HCT116 (cell line): Measurements from ENCODE around the gene MBTD1. TPM values are rescaled to one million over a fixed set of nuclear protein-coding genes. Genes with fewer than 3 reads are reported as not detected.

Experiments used
- ATAC-seq: fragments of 200-7000 bp; cut with Tn5 transposase; 2 replicates; pipeline ENCODE4 v1.9.1; 2020; ENCODE audit warnings: mild to moderate bottlenecking, moderate library complexity
- BruUV-seq: library from RNA; stranded (reverse); fragments of 400-500 nt; replicated peaks from 2 replicates; lab custom pipeline; 2021; lab: Mats Ljungman, UMichigan
- CTCF ChIA-PET: fragments of 300-600 bp; sonication (Branson Sonifier 250); formaldehyde crosslinking; loops from one replicate; lab custom pipeline; 2021; ENCODE audit warnings: antibody characterized with exemption; lab: Charles Lee
- POLR2A ChIA-PET: fragments of 300-600, 350-600 bp; sonication (Branson Sonifier 250); formaldehyde crosslinking; loops from one replicate; lab custom pipeline; 2021; ENCODE audit warnings: antibody characterized with exemption; lab: Charles Lee
- RAD21 ChIA-PET, 2 experiments: fragments of 300-600 bp; sonication (Branson Sonifier 250); formaldehyde crosslinking; loops; one replicate each; lab custom pipeline; 2023; ENCODE audit warnings: low total read pairs in 2 of 2; ENCODE audit not compliant: uncharacterized antibody in 2 of 2, unreplicated experiment in 2 of 2, low non-redundant PET in 1 of 2; lab: Charles Lee
- DNase-seq: peaks from one replicate; pipeline ENCODE4 v3.0.0-alpha.2; 2010; ENCODE audit warnings: low read depth, low spot score
- H2AFZ ChIP-seq: fragments of 200-600 bp; shearing (Covaris generic), sonication (generic); 2 replicates; pipeline ENCODE4 v1.6.1; 2017; ENCODE audit warnings: low read depth, mixed run types, mixed read lengths, antibody characterized with exemption, low read length; ENCODE audit not compliant: poor library complexity, severe bottlenecking
- H3K27ac ChIP-seq: 2 replicates; pipeline ENCODE4 v1.5.1; 2012; ENCODE audit warnings: low read depth, low read length
- H3K27me3 ChIP-seq: fragments of 200-600 bp; sonication (generic); 2 replicates; pipeline ENCODE4 v1.6.1; 2016; ENCODE audit warnings: mixed run types, low read length, mixed read lengths; ENCODE audit not compliant: insufficient read depth
- H3K36me3 ChIP-seq, 2 experiments: fragments of 200-500 bp in 1 of 2; fragments of 200-600 bp in 1 of 2; sonication (Bioruptor generic) in 1 of 2; sonication (generic) in 1 of 2; 2 replicates each; pipeline versions ENCODE4 v1.5.1 to v1.6.1; 2014 to 2016; ENCODE audit warnings: low read length in 2 of 2, inconsistent platforms in 1 of 2, mixed read lengths in 1 of 2, mixed run types in 1 of 2; ENCODE audit not compliant: insufficient read depth in 2 of 2, control insufficient read depth in 1 of 2
- H3K4me1 ChIP-seq, 2 experiments: fragments of 200-600 bp in 1 of 2; sonication (generic) in 1 of 2; 2 replicates each; pipeline versions ENCODE4 v1.5.1 to v1.6.1; 2012 to 2017; ENCODE audit warnings: low read length in 2 of 2, inconsistent platforms in 1 of 2, mild to moderate bottlenecking in 1 of 2, mixed read lengths in 1 of 2, mixed run types in 1 of 2, moderate library complexity in 1 of 2; ENCODE audit not compliant: insufficient read depth in 2 of 2, control insufficient read depth in 1 of 2
- H3K4me2 ChIP-seq: fragments of 200-600 bp; sonication (generic); 2 replicates; pipeline ENCODE4 v1.6.1; 2017; ENCODE audit warnings: mixed run types, low read length, mixed read lengths
- H3K4me3 ChIP-seq, 2 experiments: fragments of 200-600 bp in 1 of 2; sonication (generic) in 1 of 2; replicated peaks in 1 of 2; 2 replicates each; pipeline ENCODE4 v1.5.1; 2011 to 2016; ENCODE audit warnings: low read length in 2 of 2, control low read depth in 1 of 2, low read depth in 1 of 2, mild to moderate bottlenecking in 1 of 2, mixed read lengths in 1 of 2, mixed run types in 1 of 2
- H3K79me2 ChIP-seq: fragments of 200-600 bp; sonication (generic); 2 replicates; pipeline ENCODE4 v1.6.1; 2017; ENCODE audit warnings: mild to moderate bottlenecking, mixed run types, low read length, moderate library complexity, mixed read lengths; ENCODE audit not compliant: insufficient read depth
- H3K9ac ChIP-seq: fragments of 200-600 bp; sonication (generic); 2 replicates; pipeline ENCODE4 v1.6.1; 2016; ENCODE audit warnings: low read length, mixed read lengths
- H3K9me2 ChIP-seq: fragments of 200-600 bp; sonication (generic), shearing (Covaris generic); 2 replicates; pipeline ENCODE4 v1.6.1; 2017; ENCODE audit warnings: mixed run types, mild to moderate bottlenecking, moderate library complexity; ENCODE audit not compliant: insufficient read depth
- H3K9me3 ChIP-seq, 2 experiments: fragments of 200-500 bp in 1 of 2; fragments of 200-600 bp in 1 of 2; sonication (Bioruptor generic) in 1 of 2; sonication (generic) in 1 of 2; 2 replicates each; pipeline ENCODE4 v1.6.1; 2014 to 2017; ENCODE audit warnings: low read length in 2 of 2, mixed read lengths in 2 of 2, inconsistent platforms in 1 of 2, low read depth in 1 of 2, mild to moderate bottlenecking in 1 of 2, mixed run types in 1 of 2, moderate library complexity in 1 of 2; ENCODE audit not compliant: control insufficient read depth in 1 of 2, insufficient read depth in 1 of 2
- H4K20me1 ChIP-seq: fragments of 200-600 bp; sonication (generic), shearing (Covaris generic); 2 replicates; pipeline ENCODE4 v1.6.1; 2017; ENCODE audit warnings: mixed run types, mild to moderate bottlenecking, moderate library complexity; ENCODE audit not compliant: insufficient read depth
- CBX3 ChIP-seq: IDR thresholded peaks from 2 replicates; pipeline ENCODE4 v1.6.1; 2012; ENCODE audit warnings: low read depth
- EGR1 ChIP-seq: IDR thresholded peaks from 2 replicates; pipeline ENCODE4 v1.6.1; 2012; ENCODE audit warnings: low read depth
- ELF1 ChIP-seq: IDR thresholded peaks from 2 replicates; pipeline ENCODE4 v1.6.1; 2012; ENCODE audit warnings: low read depth, borderline replicate concordance
- EZH2phosphoT487 ChIP-seq: fragments of 200-600 bp; IDR thresholded peaks from 2 replicates; pipeline ENCODE4 v1.6.1; 2018; ENCODE audit warnings: antibody characterized with exemption, borderline replicate concordance
- JUND ChIP-seq: IDR thresholded peaks from 2 replicates; pipeline ENCODE4 v1.6.1; 2012
- POLR2A ChIP-seq: IDR thresholded peaks from 2 replicates; pipeline ENCODE4 v1.7.0; 2011; ENCODE audit warnings: borderline replicate concordance; ENCODE audit not compliant: insufficient read depth, insufficient read length; ENCODE audit errors: extremely low read depth
- SIN3A ChIP-seq: IDR thresholded peaks from 2 replicates; pipeline ENCODE4 v1.6.1; 2012; ENCODE audit warnings: low read depth
- SP1 ChIP-seq: IDR thresholded peaks from 2 replicates; pipeline ENCODE4 v1.6.1; 2012; ENCODE audit warnings: low read depth
- TCF7L2 ChIP-seq: IDR thresholded peaks from 2 replicates; pipeline ENCODE4 v1.7.0; 2011; ENCODE audit warnings: borderline replicate concordance, inconsistent platforms; ENCODE audit not compliant: insufficient read depth, insufficient read length; ENCODE audit errors: extremely low read depth
- YY1 ChIP-seq: IDR thresholded peaks from 2 replicates; pipeline ENCODE4 v1.6.1; 2011; ENCODE audit warnings: low read length, low read depth, moderate library complexity, mild to moderate bottlenecking; ENCODE audit not compliant: insufficient replicate concordance; ENCODE audit errors: extremely low read depth
- ZFX ChIP-seq: fragments of 450-650 bp; IDR thresholded peaks from 2 replicates; pipeline ENCODE4 v1.6.1; 2017
- ZNF274 ChIP-seq: fragments of 200-500 bp; sonication (Bioruptor generic); IDR thresholded peaks from 2 replicates; pipeline ENCODE4 v1.6.1; 2014; ENCODE audit warnings: mild to moderate bottlenecking, low read depth, low read length, inconsistent platforms
- intact Hi-C: fragments of 100-400 bp; cut with micrococcal nuclease; formaldehyde crosslinking; loops from 2 replicates; pipeline ENCODE4 v1.10.0; 2022
- total RNA-seq: library from RNA; stranded (reverse); gene quantifications from one replicate; pipeline ENCODE4 v1.2.1, GENCODE V29; 2021; ENCODE audit not compliant: unreplicated experiment
- TF ChIP-seq, protein P1 (sequence below): IDR thresholded peaks from 2 replicates; pipeline ENCODE4 v1.6.1; 2012
- TF ChIP-seq, protein P2 (sequence below): IDR thresholded peaks from 2 replicates; pipeline ENCODE4 v1.6.1; 2012; ENCODE audit warnings: low read depth
- TF ChIP-seq, protein P3 (sequence below): IDR thresholded peaks from 2 replicates; pipeline ENCODE4 v1.6.1; 2012

The MBTD1 gene
- total RNA-seq, 1 experiment from 2014 or later: 27.3 TPM

DNA sequence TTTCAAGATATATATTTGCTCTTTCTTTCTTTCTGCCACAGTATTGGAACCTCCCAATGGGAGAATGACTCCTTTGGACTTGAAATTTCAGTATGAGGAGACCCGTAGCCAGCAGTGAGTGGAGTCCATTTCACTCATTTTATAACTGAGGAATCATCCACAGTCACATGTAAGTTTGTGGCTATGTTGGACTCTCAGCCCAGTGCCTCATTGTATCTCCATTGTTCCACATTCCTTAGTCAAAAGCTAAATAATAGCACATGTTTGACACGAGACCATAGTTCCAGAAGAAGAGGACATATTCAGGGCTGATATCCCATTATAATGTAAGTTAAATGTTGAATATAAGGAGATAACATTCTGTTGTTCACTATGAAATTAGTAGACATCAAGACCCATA, 126.5 kb downstream of the MBTD1 start:
- peak overlapping the region; percentile 36 for H2AFZ ChIP-seq
- peaks cover 6 to 21% of the 10 kb centered on the region in 2 experiments for H3K4me1 ChIP-seq
- H3K4me2 ChIP-seq: peak overlapping the region; percentile 59
- no peaks in the 10 kb centered on the region for H3K36me3 ChIP-seq
- H3K27me3 ChIP-seq: no peaks in the 10 kb centered on the region
- ChIA-PET RAD21 (no interaction called here), CTCF (no interaction called here), POLR2A (interaction anchor here (1.8 kb wide), 1 partner anchor 11 kb away, joined by 6 read pairs; no protein-coding TSS in a partner anchor)
- intact Hi-C loops: no loop called here
- BruUV-seq: no TSS peak
- peak; percentile 35 for ATAC-seq
- DNase-seq: no peak
- H3K9me2 ChIP-seq: no peaks in the 10 kb centered on the region
- no peaks in the 10 kb centered on the region for H4K20me1 ChIP-seq
- H3K27ac ChIP-seq: no peak overlapping the region
- H3K4me3 ChIP-seq: peak overlapping the region in 1 of 2 experiments; percentile 10; a peak in 2 of 4 replicates
- TF ChIP-seq, protein P1, sequence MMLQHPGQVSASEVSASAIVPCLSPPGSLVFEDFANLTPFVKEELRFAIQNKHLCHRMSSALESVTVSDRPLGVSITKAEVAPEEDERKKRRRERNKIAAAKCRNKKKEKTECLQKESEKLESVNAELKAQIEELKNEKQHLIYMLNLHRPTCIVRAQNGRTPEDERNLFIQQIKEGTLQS: no peak
- TF ChIP-seq, protein P2, sequence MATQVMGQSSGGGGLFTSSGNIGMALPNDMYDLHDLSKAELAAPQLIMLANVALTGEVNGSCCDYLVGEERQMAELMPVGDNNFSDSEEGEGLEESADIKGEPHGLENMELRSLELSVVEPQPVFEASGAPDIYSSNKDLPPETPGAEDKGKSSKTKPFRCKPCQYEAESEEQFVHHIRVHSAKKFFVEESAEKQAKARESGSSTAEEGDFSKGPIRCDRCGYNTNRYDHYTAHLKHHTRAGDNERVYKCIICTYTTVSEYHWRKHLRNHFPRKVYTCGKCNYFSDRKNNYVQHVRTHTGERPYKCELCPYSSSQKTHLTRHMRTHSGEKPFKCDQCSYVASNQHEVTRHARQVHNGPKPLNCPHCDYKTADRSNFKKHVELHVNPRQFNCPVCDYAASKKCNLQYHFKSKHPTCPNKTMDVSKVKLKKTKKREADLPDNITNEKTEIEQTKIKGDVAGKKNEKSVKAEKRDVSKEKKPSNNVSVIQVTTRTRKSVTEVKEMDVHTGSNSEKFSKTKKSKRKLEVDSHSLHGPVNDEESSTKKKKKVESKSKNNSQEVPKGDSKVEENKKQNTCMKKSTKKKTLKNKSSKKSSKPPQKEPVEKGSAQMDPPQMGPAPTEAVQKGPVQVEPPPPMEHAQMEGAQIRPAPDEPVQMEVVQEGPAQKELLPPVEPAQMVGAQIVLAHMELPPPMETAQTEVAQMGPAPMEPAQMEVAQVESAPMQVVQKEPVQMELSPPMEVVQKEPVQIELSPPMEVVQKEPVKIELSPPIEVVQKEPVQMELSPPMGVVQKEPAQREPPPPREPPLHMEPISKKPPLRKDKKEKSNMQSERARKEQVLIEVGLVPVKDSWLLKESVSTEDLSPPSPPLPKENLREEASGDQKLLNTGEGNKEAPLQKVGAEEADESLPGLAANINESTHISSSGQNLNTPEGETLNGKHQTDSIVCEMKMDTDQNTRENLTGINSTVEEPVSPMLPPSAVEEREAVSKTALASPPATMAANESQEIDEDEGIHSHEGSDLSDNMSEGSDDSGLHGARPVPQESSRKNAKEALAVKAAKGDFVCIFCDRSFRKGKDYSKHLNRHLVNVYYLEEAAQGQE: no peak
- TF ChIP-seq SIN3A (no peak), EGR1 (no peak), ELF1 (no peak), ZFX (no peak), ZNF274 (no peak), JUND (no peak), POLR2A (no peak), CBX3 (no peak), EZH2phosphoT487 (no peak), SP1 (no peak), TCF7L2 (no peak), YY1 (no peak)
- TF ChIP-seq, protein P3, sequence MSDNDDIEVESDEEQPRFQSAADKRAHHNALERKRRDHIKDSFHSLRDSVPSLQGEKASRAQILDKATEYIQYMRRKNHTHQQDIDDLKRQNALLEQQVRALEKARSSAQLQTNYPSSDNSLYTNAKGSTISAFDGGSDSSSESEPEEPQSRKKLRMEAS: no peak
- TF ChIP-seq, all 23 proteins: peak for 0
- H3K9me3 ChIP-seq: no peaks in the 10 kb centered on the region
- no peaks in the 10 kb centered on the region for H3K79me2 ChIP-seq
- 0 out of 2 replicates have a peak overlapping the region, but pooled peaks have one; percentile 2 for H3K9ac ChIP-seq
